GM21619 (cell line): ENCODE results near the gene PROX2.
A peak's percentile ranks its signal among the peaks of the same experiment; 100 is the strongest.

ENCODE experiments used
- ATAC-seq: cut with Tn5 transposase; IDR thresholded peaks from one replicate; pipeline ENCODE4 v1.9.1; 2021; ENCODE audit not compliant: unreplicated experiment

The PROX2 gene

GRCh38 chr14:74846968-74847665 lies 28.8 kb downstream of the PROX2 start:
- ATAC-seq: no peak

GRCh38 chr14:74846168-74846567 lies 29.8 kb downstream of the PROX2 start:
- no peak for ATAC-seq

- no peak for ATAC-seq
Measured at GRCh38 chr14:74843653-74844052, 32.3 kb downstream of the PROX2 start.

- peak; percentile 78 for ATAC-seq
Measured at GRCh38 chr14:74841230-74842207, 34.4 kb downstream of the PROX2 start.

GRCh38 chr14:74840603-74841030 lies 35.3 kb downstream of the PROX2 start:
- ATAC-seq: peak; percentile 48

GRCh38 chr14:74838166-74838565 lies 37.8 kb downstream of the PROX2 start:
- no peak for ATAC-seq

- no peak for ATAC-seq
Measured at GRCh38 chr14:74836251-74836960, 39.5 kb downstream of the PROX2 start.

GRCh38 chr14:74835645-74836250 lies 40.2 kb downstream of the PROX2 start:
- ATAC-seq: no peak

- no peak for ATAC-seq
Measured at GRCh38 chr14:74834692-74835392, 41.1 kb downstream of the PROX2 start.

GRCh38 chr14:74832849-74833248 lies 43.1 kb downstream of the PROX2 start:
- no peak for ATAC-seq

- ATAC-seq: no peak
Measured at GRCh38 chr14:74829251-74829650, 46.7 kb downstream of the PROX2 start.

- no peak for ATAC-seq
Measured at GRCh38 chr14:74826574-74826973, 49.4 kb downstream of the PROX2 start.
